ENCODE data around the gene IRF5. TPM values are rescaled to one million over a fixed set of nuclear protein-coding genes. Genes with fewer than 3 reads are reported as not detected.

Gene IRF5, protein sequence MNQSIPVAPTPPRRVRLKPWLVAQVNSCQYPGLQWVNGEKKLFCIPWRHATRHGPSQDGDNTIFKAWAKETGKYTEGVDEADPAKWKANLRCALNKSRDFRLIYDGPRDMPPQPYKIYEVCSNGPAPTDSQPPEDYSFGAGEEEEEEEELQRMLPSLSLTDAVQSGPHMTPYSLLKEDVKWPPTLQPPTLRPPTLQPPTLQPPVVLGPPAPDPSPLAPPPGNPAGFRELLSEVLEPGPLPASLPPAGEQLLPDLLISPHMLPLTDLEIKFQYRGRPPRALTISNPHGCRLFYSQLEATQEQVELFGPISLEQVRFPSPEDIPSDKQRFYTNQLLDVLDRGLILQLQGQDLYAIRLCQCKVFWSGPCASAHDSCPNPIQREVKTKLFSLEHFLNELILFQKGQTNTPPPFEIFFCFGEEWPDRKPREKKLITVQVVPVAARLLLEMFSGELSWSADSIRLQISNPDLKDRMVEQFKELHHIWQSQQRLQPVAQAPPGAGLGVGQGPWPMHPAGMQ
- 3.1 TPM for polyA plus RNA-seq (ENCODE audit: insufficient read length)

DNA sequence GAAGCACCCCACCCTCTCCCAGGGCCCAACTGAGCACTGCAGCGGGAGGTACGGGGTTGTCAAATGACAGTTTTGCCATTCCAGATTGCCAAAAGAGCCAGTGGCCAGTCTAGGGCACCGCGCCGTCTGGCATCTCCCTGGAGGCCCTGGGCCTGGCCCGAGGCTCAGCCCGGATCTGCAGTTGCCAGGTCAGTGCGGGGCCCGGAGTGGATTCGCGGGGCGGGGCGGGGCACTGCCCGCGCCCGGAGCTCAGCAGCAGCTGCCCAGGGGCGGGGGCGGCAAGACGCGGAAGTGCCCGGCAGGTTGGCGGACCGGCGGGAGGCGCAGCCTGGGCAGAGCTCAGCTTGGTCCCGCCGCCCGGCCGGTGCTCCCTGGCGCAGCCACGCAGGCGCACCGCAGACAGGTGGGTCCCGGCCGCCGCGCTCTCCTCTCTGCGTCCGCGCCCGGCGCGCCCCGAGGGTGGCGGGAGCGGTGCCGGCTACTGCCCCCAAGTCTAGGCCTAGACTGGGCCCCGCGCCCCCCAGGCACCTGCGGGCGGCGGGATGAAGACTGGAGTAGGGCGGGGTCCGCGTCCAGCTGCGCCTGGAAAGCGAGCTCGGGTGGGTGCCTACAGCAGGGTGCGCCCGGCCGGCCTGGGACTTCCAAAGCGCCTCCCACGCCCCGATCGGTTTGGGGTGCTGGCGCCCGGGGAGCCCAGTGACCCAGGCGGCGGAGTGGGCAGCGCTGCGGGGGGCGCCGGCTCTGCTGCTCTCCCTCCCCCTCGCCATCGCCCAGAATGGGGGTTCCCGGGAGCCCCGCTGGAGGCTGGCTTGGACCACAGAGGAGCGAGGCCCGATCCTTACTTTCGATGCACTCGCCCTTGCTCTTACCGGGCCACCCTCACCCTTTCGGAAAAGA is at the start of gene IRF5:
TSS of gene IRF5 (plus strand) at position 281 of the 897 bp plus-strand sequence. CDS start 4,155 bp downstream, outside the sequence.
- DNase-seq: no peak

DNA sequence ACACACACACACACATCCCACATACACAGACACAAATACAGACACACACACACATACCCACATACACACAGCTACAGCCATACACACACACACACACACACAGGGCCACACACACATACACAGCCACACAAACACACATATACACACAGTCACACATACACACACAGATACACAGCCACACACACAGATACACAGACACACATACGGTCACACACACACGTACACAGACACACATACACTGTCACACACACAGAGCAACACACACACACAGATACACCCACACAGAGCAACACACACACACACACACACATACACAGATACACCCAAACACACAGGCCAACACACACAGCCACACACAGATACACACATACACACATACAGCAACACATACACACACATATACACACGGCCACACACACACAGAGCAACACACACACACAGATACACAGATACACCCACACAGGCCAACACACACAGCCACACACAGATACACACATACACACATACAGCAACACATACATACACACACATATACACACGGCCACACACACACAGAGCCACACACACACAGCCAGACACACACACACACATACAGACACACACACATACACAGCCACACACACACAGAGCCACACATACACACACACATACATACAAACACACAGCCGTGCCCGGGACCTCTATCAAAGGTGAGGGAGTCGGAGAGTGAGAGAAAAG is 49.5 kb upstream of the IRF5 start:
- no peak for DNase-seq

DNA sequence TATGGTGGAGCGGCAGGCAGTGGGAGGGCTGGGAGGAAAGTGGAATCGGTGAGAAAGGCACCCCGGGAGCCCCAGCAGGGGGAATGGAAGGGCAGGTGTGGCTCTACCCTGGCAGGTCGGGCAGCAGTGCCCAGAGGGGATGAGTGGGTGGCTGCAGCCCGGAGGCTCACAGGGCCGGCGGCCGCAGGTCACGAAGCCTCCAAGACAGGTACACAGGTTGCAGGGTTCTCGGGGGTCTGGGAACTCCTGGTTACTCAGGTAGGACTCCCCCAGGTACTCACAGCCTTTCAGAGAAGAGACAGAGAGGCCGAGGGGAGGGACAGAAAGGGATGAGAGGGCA is 49.0 kb upstream of the IRF5 start:
- DNase-seq: no peak

DNA sequence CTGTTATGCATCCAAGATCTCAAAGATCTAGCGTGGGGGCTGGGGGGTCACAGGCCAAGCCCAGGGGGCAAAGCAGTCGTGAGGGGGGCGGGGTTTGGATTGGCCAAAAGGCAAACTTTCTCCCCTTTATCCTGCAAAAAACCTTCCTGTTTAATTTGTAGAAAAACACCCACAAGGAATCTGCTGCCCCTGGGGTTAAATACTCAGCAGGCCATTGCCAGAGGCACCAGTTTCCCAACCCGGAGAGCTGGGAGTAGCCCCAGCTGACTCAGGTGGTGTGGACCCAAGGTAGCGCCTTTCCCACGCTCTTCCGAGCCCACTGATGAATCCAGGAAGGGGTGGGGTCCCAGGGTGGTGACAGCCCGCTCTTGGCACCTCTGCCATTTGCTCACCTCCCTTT is 48.6 kb upstream of the IRF5 start:
- DNase-seq: no peak

DNA sequence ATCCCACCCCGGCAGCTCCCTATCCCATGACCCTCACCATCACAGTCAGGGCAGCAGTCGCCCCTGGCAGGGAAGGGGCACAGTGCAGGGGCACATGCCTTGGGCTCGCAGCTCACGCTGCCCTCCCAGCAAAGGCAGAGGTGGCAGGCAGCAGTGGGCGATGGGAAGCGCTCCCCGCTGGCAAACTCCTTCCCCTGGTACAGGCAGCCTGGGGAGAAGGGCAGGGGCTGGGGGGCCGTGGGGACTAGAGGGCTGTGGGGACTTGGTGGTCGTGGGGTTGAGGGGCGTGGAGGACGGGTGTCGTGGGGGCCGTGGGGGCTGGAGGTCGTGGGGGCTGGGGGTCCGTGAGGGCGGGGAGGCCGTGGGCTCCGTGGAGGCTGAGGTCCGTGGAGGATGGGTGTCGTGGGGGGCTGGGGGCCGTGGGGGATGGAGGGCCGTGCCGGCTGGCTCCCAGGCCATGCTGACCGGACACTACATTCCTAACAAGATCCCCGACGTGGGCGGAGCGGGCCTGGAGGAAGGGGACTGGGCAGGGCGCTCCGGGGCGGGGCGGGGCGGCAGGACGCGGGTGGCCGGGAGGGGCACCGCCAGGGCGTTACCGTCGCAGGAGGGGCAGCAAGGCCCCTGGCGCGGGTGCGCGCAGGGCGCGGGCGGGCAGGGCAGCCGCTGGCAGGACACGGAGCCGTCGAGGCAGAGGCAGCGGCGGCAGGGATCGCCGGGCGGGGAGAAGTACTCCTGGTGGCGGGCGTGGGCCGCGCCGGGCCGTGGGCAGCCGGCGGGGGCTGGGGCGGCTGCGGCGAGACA is 47.2 kb upstream of the IRF5 start:
- no peak for DNase-seq

DNA sequence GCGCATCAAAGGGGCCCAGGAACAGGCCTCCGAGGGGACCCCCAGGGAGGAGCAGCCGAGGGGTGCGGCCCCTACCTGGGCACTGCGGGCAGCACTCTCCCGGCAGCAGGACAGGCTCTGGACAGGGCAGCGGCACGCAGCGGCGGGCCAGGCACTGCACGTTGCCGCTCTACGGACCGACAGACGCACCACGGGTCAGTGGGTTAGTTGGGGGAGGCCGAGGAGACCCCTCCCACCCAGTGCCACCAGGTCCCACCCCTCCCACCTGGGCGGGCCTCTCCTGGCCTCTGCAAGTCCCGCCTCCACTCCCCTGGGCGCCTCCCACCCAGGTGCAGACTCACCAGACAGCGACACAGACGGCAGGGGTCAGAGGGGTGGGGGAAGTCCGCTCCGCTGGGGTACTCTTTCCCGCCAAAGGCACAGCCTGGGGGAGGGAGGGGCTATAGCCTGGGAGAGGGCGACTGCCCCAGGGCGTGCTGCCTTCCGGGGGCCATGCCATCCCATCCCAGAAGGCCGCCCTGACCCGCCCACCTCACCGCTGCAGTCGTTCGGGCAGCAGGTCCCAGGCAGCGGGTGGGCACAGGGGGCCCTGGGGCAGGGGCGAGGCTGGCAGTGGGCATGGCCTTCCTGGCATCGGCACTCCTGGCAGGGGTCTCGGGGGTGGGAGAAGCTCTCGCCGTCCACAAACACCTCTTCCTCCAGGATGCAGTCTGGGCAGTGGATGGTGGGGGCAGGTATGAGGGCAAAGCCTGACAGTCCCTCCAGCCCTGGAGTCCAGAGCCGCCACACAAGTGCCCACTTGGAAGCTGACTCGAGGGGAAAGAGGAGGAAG is 46.4 kb upstream of the IRF5 start:
- DNase-seq: no peak

DNA sequence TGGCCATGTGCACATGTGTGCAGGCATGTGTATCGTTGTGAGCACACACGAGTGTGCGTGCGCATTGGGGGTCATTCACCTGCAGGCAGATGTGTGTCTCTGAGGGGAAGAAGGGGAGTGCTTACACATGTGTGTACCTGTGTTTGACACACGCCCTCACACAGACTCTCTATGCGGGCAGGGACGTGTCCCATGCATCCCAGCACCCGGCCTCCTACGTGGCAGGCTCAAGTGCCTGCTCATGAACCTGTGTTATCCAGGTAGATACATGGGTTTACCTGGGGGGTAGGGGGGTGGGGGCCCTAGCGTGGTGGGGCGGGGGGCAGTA is 45.8 kb upstream of the IRF5 start:
- DNase-seq: no peak

DNA sequence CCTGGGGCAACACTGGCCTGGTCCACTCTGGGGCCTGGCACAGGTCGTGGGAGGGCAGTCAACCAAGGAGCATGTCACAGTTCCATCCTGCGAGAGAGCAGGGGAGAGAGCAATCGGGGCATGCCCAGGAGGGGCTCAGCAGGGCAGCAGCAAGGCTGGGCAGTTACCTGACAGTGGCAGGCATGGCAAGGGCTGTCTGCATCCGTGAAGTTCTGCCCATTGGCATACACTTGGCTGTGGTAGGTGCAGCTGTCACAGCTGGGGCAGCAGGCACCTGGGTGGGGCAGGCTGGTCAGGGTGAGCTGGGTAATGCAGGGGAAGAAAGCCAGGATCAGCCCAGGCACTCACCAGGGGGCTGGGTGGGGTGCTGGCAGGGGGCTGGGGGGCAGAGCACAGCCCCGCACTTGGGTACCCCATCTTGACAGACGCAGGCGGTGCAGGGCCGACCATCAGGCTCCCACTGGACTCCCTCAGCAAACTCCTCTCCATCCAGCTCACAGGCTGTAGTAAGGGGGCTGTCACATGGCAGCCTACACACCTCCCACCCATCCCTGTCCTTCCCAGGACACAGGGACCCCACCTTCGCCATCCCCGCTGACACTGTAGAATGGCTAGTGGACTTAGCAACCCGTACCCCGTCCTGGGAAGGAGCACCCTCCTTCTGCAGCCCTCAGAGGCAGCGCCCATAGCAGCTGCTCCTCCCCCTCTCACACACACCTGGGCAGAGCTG is 45.0 kb upstream of the IRF5 start:
- no peak for DNase-seq

DNA sequence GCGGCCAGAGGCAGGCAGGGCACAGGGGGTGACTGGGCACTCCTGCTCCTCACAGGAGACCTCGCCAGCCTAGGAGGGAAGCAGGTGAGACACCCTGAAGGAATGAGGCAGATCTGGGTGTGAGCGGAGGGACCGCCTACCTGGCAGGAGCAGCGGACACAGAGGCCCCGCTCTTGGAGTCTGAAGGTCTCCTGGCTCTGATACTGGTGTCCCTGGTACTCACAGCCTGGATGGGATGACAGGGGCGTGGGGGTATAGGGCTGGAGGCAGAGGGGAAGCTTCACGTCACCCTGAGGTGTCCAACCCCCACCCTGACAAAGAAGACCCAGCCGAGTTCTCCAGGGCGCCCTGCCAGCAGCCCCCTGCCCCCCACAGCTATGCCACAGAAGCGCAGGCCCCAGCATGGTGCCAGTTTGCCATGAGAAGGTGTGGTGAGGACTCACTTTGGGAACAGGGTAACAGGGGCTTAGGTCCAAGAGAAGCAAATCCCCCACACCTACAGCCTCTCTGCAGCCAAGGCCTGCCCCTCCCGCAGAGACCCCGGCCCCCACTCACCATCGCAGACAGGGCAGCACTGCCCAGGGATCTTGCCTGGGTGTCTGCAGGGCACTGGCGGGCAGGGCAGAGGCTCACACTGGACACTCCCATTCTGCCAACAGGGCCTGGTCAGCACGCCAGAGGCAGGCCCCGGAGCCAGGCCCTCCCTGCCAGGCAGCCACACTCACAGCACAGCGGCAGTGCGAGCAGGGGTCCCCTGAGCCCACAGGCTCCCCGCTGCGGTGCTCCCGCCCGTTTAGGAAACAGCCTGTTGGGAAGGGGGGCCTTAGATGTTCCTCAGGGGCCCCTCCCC is 44.3 kb upstream of the IRF5 start:
- DNase-seq: no peak

DNA sequence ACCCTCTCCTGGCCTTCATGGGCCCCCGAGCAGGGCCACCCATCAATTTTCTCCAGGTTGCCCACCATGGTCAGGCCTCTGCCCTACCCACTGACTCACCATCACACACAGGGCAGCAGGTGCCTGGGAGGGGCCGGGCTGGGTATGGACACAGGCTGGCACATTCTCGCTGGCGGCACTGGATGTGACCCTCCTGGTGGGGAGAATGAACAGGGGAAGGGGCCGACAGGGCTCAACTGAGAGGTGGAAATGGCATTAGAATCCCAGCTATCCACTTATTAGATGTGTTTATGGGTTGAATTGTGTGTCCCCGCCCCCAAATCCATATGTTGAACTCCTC is 43.7 kb upstream of the IRF5 start:
- no peak for DNase-seq

DNA sequence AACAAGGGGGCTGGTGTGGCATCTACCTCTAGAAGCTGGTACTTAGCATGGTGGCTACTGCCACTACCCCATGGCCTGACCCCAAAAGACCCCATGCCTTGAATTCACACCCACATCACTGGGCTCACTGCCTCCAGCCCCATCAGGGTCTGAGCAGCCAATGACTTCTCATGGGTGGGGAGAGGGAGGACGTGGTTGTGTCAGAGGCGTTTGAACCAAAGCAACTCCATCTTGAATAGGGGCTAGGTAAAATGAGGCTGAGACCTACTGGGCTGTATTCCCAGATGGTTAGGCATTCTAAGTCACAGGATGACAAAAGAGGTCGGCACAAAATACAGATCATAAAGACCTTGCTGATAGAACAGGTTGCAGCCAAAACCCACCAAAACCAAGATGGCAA is 42.4 kb upstream of the IRF5 start:
- no peak for DNase-seq

DNA sequence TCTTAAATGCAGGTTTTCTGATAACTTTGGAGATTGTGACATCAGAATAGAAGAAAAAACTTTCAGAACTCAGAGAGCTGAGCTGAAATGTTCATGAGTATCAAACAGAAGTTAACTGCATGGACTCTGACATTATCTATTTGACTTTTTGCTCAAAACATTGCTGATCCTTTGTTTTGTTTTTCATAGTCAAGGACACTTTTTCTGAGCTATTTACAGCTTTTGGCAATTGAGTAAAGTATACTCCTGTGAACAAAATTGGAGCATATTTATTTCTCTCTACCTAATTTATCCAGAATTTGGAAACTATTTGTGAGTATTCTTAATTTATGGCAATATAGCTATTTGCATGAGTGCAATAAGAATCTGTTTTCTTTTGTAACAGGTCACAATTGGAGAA is 38.3 kb upstream of the IRF5 start:
- DNase-seq: no peak

DNA sequence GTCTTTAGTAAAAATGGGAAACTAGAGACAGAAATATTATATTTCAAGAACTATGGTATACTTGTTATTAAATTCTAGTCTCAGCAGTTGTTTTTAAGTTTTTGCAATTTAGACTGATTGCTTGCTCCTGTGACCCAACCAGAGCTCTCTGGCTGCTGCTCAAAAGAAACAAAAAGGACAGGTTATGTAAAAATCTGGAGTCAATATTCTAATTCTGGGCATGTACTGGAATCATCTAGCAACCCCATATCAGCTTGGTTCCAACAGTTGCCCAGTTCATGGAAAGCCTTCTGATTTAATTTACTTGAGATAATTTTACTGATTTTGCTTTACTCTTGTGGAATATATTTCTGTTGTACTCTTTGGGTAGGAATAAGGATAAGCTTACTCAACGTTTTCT is 37.5 kb upstream of the IRF5 start:
- no peak for DNase-seq

DNA sequence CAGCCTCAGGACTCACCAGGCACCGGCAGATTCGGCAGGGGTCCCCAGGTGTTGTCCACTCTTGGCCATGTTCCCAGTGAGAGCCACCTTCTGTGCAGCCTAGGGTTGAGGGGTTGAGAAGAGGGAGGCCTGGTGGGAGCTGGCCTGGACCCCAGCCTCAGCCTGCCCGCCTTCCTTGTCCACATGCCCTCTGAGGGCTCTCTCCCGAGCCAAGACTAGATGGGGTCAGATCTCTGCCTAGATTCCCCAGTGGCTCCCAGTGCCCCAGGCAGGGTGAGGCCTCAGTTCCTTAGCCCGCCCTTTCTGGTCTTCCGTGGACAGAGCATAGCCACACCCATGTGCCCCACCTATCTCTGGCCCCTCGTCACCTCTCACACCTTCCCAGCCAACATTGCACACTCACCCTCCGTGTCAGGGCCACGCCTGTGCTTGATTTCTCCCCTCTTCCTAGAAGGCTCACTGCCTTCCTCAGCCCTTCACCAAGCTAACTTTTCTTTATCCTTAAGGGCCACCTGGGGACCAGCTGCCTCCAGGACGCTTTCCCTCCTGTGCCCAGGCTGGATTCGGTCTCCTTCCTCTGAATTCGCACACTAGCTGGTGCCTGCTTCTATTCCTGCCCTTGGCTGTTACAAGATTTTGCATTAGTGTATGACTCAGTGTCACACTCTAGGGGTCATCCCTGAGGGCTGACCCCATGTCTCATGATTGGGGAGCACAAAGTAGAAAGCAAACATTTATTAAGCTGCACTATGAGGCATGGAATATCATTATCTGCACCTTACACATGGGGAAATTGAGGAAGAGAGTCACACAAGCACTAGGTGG is 34.8 kb upstream of the IRF5 start:
- DNase-seq: no peak

DNA sequence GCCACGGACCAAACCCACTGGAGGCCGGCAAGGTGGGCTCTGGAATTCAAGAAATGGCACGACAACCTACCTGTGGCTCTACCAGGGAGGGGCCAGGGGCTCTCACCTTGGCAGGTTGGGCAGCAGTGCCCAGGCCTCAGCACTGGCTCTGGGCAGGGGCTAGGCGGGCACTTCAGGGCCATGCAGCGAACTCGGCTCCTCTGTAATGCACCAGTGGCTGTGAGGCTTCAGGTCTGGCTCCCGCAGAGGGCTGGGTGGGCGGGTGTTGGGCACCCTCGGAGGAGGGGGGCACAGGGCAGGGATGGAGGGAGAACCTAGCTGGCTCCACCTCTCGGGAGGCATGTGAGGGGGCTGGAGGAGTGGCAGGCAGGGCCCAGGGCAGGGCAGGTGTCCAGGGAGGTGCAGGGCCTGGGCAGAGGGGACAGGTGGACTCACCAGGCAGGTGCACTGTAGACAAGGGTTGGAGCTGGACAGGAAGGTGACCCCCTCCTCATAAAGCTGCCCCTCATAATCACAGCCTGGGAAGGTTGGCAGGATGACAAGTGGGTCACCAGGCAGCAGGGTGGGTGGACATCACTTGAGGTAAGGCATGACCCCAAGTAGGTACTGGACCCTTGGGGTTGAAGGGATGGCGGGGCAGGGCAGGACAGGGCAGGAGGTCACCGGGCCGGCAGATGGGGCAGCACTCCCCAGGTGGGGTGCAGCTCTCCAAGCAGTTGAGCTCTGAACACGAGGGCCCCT is 33.9 kb upstream of the IRF5 start:
- no peak for DNase-seq

DNA sequence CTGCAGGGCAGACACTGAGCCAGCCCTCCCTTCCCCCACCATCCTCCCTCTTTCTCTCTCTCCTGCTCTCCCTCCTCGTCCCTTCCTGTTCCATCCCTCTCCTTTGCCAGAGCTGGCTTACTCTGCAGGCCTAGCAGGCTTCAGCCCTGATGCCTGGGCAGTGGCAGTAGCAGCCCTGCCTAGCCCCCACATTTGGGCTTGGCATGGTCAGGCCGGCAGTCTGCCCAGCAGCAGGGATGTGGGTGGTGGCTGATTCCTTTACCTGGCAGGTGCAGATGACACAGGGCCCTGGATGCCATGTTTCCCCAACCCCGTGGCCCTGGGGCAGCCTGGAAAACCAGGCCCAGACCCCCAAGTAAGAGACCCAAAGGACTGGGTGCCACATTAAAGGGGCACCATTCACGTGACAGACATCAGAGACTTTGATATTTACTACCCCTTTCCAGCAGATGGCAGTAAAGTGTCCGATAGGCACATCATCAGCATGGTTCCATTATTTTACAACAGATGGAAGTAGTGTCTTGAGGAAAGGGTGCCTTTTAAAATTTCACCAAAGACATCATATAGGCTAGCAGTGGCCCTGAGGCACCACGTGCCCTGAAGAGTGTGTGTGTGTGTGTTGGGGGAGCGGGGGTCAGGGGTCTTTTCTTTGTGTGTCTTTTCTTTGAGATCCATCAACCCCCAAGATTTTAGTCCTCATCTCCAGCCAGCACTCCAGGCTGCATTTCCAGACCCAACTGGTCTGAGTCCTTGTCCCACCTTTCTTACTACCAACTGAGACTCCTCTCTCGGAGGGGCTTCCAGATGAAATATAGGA is 33.1 kb upstream of the IRF5 start:
- no peak for DNase-seq

Measured in hindlimb muscle (tissue), 1 donor.